SU-DHL-6 (cell line): ENCODE measurements around the gene BUD13.

Experiments used
- H2AFZ ChIP-seq: fragments of 200-600 bp; sonication (generic); 2 replicates; pipeline ENCODE4 v1.6.1; 2014; ENCODE audit warnings: low read depth, mild to moderate bottlenecking, moderate library complexity, mixed read lengths, antibody characterized with exemption, low read length; ENCODE audit not compliant: severe bottlenecking
- H3F3A ChIP-seq: fragments of 200-600 bp; shearing (Covaris generic); 2 replicates; pipeline ENCODE4 v1.6.0; 2016; ENCODE audit warnings: antibody characterized with exemption, mild to moderate bottlenecking; ENCODE audit not compliant: insufficient read depth
- H3K27ac ChIP-seq: fragments of 200-600 bp; sonication (generic); 2 replicates; pipeline ENCODE4 v1.5.1; 2016; ENCODE audit warnings: low read depth, mild to moderate bottlenecking, low read length, moderate library complexity, mixed read lengths
- H3K27me3 ChIP-seq: fragments of 200-600 bp; sonication (generic), shearing (Covaris generic); 2 replicates; pipeline ENCODE4 v1.6.0; 2014; ENCODE audit warnings: mild to moderate bottlenecking, low read length
- H3K36me3 ChIP-seq: fragments of 200-600 bp; sonication (generic); 2 replicates; pipeline ENCODE4 v1.6.1; 2014; ENCODE audit warnings: mild to moderate bottlenecking, low read length, mixed read lengths
- H3K4me2 ChIP-seq: fragments of 300-600, 200-600 bp; shearing (Covaris generic), sonication (generic); 2 replicates; pipeline ENCODE4 v1.6.0; 2014; ENCODE audit warnings: low read length, low read depth, mild to moderate bottlenecking; ENCODE audit not compliant: poor library complexity, severe bottlenecking
- H3K4me3 ChIP-seq: fragments of 200-600 bp; sonication (generic); 2 replicates; pipeline ENCODE4 v1.5.1; 2014; ENCODE audit warnings: antibody characterized with exemption, low read length, mild to moderate bottlenecking, mixed read lengths; ENCODE audit not compliant: insufficient read depth, poor library complexity, severe bottlenecking
- H3K79me2 ChIP-seq: fragments of 200-600 bp; sonication (generic); 2 replicates; pipeline ENCODE4 v1.6.1; 2014; ENCODE audit warnings: mild to moderate bottlenecking, low read length, moderate library complexity; ENCODE audit not compliant: insufficient read depth
- H3K9ac ChIP-seq: fragments of 200-600 bp; sonication (generic); 2 replicates; pipeline ENCODE4 v1.7.0; 2014; ENCODE audit warnings: mild to moderate bottlenecking, low read length
- H3K9me2 ChIP-seq: fragments of 200-600 bp; sonication (generic); replicated peaks from 2 replicates; pipeline ENCODE4 v1.6.1; 2014; ENCODE audit warnings: low read length; ENCODE audit not compliant: insufficient read depth
- H3K9me3 ChIP-seq: fragments of 200-600 bp; sonication (generic); 2 replicates; pipeline ENCODE4 v1.6.1; 2014; ENCODE audit warnings: low read length, mixed read lengths; ENCODE audit not compliant: insufficient read depth
- H4K20me1 ChIP-seq: fragments of 200-600 bp; sonication (generic); 2 replicates; pipeline ENCODE4 v1.6.1; 2014; ENCODE audit warnings: low read depth, mild to moderate bottlenecking, antibody characterized with exemption, low read length, moderate library complexity, mixed read lengths
- CTCF ChIP-seq: fragments of 200-600 bp; sonication (generic); IDR thresholded peaks from one replicate; pipeline ENCODE4 v1.5.1; 2017; ENCODE audit warnings: antibody characterized with exemption, mild to moderate bottlenecking, low read length, moderate library complexity; ENCODE audit not compliant: insufficient read depth, poor library complexity, severe bottlenecking
- EZH2phosphoT487 ChIP-seq: fragments of 200-600 bp; sonication (generic), shearing (Covaris generic); conservative IDR thresholded peaks from 2 replicates; pipeline ENCODE4 v1.6.1; 2018; ENCODE audit warnings: mild to moderate bottlenecking, antibody characterized with exemption, low read length, moderate library complexity, mixed read lengths

BUD13 gene

DNA sequence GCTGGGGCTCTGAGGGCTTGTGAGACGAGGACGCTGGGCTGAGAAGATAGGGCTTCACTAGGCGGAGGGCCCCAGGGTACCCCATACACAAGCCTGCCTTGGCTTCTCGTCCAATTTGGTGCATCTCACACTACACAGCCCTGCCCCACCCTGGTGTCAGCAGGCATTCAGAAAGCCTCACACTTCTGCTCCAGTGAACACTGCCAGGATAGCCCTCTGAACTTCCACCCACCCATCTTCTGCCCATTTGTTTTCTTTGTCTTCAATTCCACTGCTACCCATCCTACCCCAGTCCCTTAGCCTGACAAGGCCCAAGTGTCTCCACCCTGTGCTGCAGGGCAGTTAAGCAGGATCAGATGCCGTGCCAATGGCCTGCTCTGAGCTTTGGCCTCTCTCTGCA is 1.9 kb upstream of the BUD13 start:
- Histone ChIP-seq H3K9me3 (no peaks in the 10 kb centered on the region), H3K36me3 (peaks cover 11% of the 10 kb centered on the region; the same call in 1 of the 2 replicates), H2AFZ (no peak overlapping the region), H3K9me2 (no peaks in the 10 kb centered on the region), H3K27me3 (no peaks in the 10 kb centered on the region), H3K79me2 (peaks cover 25% of the 10 kb centered on the region), H3K9ac (peak overlapping the region; percentile 80; the same call in 1 of the 2 replicates), H3K27ac (peak overlapping the region; percentile 92; the same call in 1 of the 2 replicates), H4K20me1 (no peaks in the 10 kb centered on the region), H3F3A (peaks cover 39% of the 10 kb centered on the region), H3K4me2 (no peak overlapping the region), H3K4me3 (no peak overlapping the region)
- TF ChIP-seq EZH2phosphoT487 (no peak), CTCF (no peak)

DNA sequence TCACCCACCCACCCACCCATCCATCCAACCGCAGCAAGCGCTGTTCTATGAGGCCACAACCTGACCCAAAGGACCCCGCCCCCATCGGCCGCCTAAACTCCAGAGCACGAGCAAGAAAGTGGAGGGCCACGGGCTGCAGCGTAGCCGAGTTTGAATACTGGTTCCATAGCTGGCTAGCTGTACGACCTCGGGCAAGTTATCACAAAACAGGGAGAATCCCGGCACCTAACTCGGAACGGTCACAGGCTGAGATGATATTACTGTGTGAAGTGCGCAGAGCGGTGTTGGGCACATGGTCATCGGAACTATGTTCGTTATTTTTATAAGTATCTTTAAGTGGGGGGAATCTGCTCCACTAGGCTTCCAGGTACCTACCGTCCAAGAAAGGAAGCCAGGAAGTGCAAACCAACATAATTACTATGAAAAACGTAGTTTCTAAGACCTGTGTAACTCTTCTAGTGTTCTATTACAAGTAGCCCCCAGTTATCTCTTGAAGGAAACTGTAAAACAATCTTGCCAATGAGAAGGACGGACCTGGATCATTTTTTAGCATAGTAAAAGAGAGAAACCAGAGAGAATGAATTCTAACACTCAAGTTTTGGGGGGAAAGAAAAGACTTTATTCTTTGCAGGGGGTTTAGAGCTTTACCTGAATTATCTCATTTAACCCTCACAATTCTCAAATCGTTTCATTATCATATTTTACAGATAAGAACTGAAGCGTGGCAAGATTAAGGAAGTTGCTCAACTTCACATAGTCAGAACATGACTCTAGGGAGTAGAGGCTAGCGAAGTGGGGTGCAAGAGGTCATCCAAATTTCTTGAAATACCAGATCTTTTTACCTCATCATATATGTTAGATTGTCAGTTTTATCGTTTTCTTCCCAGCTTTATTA is 663 bp upstream of the BUD13 start:
- H2AFZ ChIP-seq = peak overlapping the region; percentile 39
- peak overlapping the region; percentile 73 for H3K4me3 ChIP-seq
- H3K4me2 ChIP-seq = peak overlapping the region; percentile 74
- H3K9me2 ChIP-seq = no peaks in the 10 kb centered on the region
- TF ChIP-seq CTCF (no peak), EZH2phosphoT487 (no peak)
- H3K9me3 ChIP-seq = no peaks in the 10 kb centered on the region
- peak overlapping the region; percentile 92 for H3K27ac ChIP-seq
- peaks cover 39% of the 10 kb centered on the region for H3F3A ChIP-seq
- no peaks in the 10 kb centered on the region for H3K27me3 ChIP-seq
- peaks cover 4% of the 10 kb centered on the region; the same call in 1 of the 2 replicates for H3K36me3 ChIP-seq
- H3K79me2 ChIP-seq = peaks cover 25% of the 10 kb centered on the region
- H4K20me1 ChIP-seq = no peaks in the 10 kb centered on the region
- peak overlapping the region; percentile 80 for H3K9ac ChIP-seq

- Histone ChIP-seq H3K9ac (peak overlapping the region; percentile 83), H3K36me3 (peaks cover 9% of the 10 kb centered on the region; the same call in 1 of the 2 replicates), H3F3A (peaks cover 33% of the 10 kb centered on the region), H3K27ac (peak overlapping the region; percentile 87), H3K9me3 (no peaks in the 10 kb centered on the region), H4K20me1 (no peaks in the 10 kb centered on the region), H2AFZ (no peak overlapping the region), H3K4me2 (peak overlapping the region; percentile 94), H3K79me2 (peaks cover 25% of the 10 kb centered on the region), H3K27me3 (no peaks in the 10 kb centered on the region), H3K4me3 (peak overlapping the region; percentile 70), H3K9me2 (no peaks in the 10 kb centered on the region)
- TF ChIP-seq EZH2phosphoT487 = no peak
- TF ChIP-seq CTCF = no peak
Measured at GRCh38 chr11:116771935-116772334, 852 bp downstream of the BUD13 start.
